HG03175 (cell line): ENCODE results near the gene PTCH1.

ENCODE experiments used
- ATAC-seq: cut with Tn5 transposase; IDR thresholded peaks from one replicate; pipeline ENCODE4 v1.9.1; 2021; ENCODE audit warnings: mild to moderate bottlenecking, moderate library complexity; ENCODE audit not compliant: unreplicated experiment

PTCH1 gene

GRCh38 chr9:95516734-95517558 lies at the start of gene PTCH1:
TSS of gene PTCH1 (minus strand) at chr9:95516971.
- ATAC-seq, result no peak

GRCh38 chr9:95565982-95566381 lies 49.2 kb upstream of the PTCH1 start:
- no peak for ATAC-seq

GRCh38 chr9:95561913-95562312 lies 45.1 kb upstream of the PTCH1 start:
- no peak for ATAC-seq

GRCh38 chr9:95557142-95557541 lies 40.4 kb upstream of the PTCH1 start:
- no peak for ATAC-seq

- ATAC-seq, result no peak
These were observed 39.8 kb upstream of the PTCH1 start for GRCh38 chr9:95556521-95556920.

- ATAC-seq, result no peak
These were observed 36.2 kb upstream of the PTCH1 start for GRCh38 chr9:95552814-95553546.

GRCh38 chr9:95552255-95552654 lies 35.5 kb upstream of the PTCH1 start:
- no peak for ATAC-seq

- ATAC-seq, result no peak
These were observed 34.6 kb upstream of the PTCH1 start for GRCh38 chr9:95551406-95551805.

GRCh38 chr9:95545831-95546567 lies 29.2 kb upstream of the PTCH1 start:
- ATAC-seq, result no peak

- no peak for ATAC-seq
These were observed 17.4 kb upstream of the PTCH1 start for GRCh38 chr9:95533996-95534680.

- no peak for ATAC-seq
These were observed 13.1 kb upstream of the PTCH1 start for GRCh38 chr9:95529910-95530309.

GRCh38 chr9:95528908-95529502 lies 12.2 kb upstream of the PTCH1 start:
- ATAC-seq, result no peak

GRCh38 chr9:95522871-95523370 lies 6.2 kb upstream of the PTCH1 start:
- no peak for ATAC-seq

- no peak for ATAC-seq
These were observed 4.9 kb upstream of the PTCH1 start for GRCh38 chr9:95521699-95522098.

- ATAC-seq, result no peak
These were observed 1.0 kb upstream of the PTCH1 start for GRCh38 chr9:95517559-95518425.

- ATAC-seq, result no peak
These were observed 494 bp downstream of the PTCH1 start for GRCh38 chr9:95516221-95516733.

GRCh38 chr9:95515272-95516113 lies 1.3 kb downstream of the PTCH1 start:
- no peak for ATAC-seq

- ATAC-seq, result no peak
These were observed 2.4 kb downstream of the PTCH1 start for GRCh38 chr9:95514342-95514741.
